Cardiac muscle cell (in vitro differentiated cells and primary cell): ENCODE results near the gene LYRM4. TPM values are rescaled to one million over a fixed set of nuclear protein-coding genes. Genes with fewer than 3 reads are reported as not detected.

ENCODE experiments used
- DNase-seq, 2 donors: peaks; one replicate each; pipeline versions ENCODE4 v3.0.0 to v3.0.0-alpha.2; 2010 to 2017; ENCODE audit warnings: low read depth in 1 of 2, low spot score in 1 of 2
- H3K27ac ChIP-seq: fragments of 200-600 bp; sonication (generic); 2 replicates; pipeline ENCODE4 v1.5.1; 2016
- H3K27me3 ChIP-seq: fragments of 200-600 bp; sonication (generic); 2 replicates; pipeline ENCODE4 v1.6.0; 2016; ENCODE audit warnings: control low read depth
- H3K36me3 ChIP-seq: fragments of 200-600 bp; sonication (generic); 2 replicates; pipeline ENCODE4 v1.5.1; 2016; ENCODE audit warnings: control low read depth
- H3K4me1 ChIP-seq: fragments of 200-600 bp; sonication (generic); 2 replicates; pipeline ENCODE4 v1.8.1; 2017; ENCODE audit warnings: low read depth, mild to moderate bottlenecking, mixed run types
- H3K4me3 ChIP-seq: fragments of 200-600 bp; sonication (generic); 2 replicates; pipeline ENCODE4 v1.5.1; 2016; ENCODE audit warnings: mild to moderate bottlenecking
- H3K9me3 ChIP-seq: fragments of 200-600 bp; sonication (generic); 2 replicates; pipeline ENCODE4 v1.5.1; 2017; ENCODE audit warnings: low read depth, mild to moderate bottlenecking, control low read depth
- CTCF ChIP-seq: IDR thresholded peaks from 2 replicates; pipeline ENCODE4 v1.5.1; 2012; ENCODE audit warnings: low read depth, mild to moderate bottlenecking, low read length
- polyA plus RNA-seq: library from polyadenylated mRNA; unstranded; fragments of >200 nt; fragmentation: Nextera tagmentation; extraction: Ambion mirVana; gene quantifications from 2 replicates; pipeline ENCODE4 v1.2.1, GENCODE V29; 2016
- total RNA-seq: library from RNA; depleted of rRNA; stranded (reverse); fragments of >200 nt; gene quantifications from 2 replicates; pipeline ENCODE4 v1.2.3, GENCODE V29; 2016

The LYRM4 gene
- total and polyA plus RNA-seq, 2 experiments from 2014 or later, result 24.2 to 38.3 TPM

GRCh38 chr6:5293692-5294091 lies 32.9 kb upstream of the LYRM4 start:
- Histone ChIP-seq H3K4me3 (no peak overlapping the region), H3K9me3 (no peaks in the 10 kb centered on the region), H3K27ac (no peak overlapping the region), H3K27me3 (no peaks in the 10 kb centered on the region), H3K36me3 (no peaks in the 10 kb centered on the region), H3K4me1 (peaks cover 24% of the 10 kb centered on the region)
- no peak for DNase-seq
- no peak for TF ChIP-seq CTCF

GRCh38 chr6:5292154-5292553 lies 31.4 kb upstream of the LYRM4 start:
- no peak overlapping the region for H3K4me3 ChIP-seq
- no peak for TF ChIP-seq CTCF
- no peaks in the 10 kb centered on the region for H3K9me3 ChIP-seq
- H3K4me1 ChIP-seq, result peaks cover 24% of the 10 kb centered on the region
- DNase-seq, result peak in 1 of 2 donors; percentile 37
- H3K36me3 ChIP-seq, result no peaks in the 10 kb centered on the region
- peak overlapping the region; percentile 64 for H3K27ac ChIP-seq
- no peaks in the 10 kb centered on the region for H3K27me3 ChIP-seq

- Histone ChIP-seq H3K27ac (no peak overlapping the region), H3K4me1 (peaks cover 28% of the 10 kb centered on the region), H3K9me3 (no peaks in the 10 kb centered on the region), H3K4me3 (no peak overlapping the region), H3K36me3 (no peaks in the 10 kb centered on the region), H3K27me3 (no peaks in the 10 kb centered on the region)
- no peak for DNase-seq
- TF ChIP-seq CTCF, result no peak
These were observed 29.8 kb upstream of the LYRM4 start for GRCh38 chr6:5290500-5290899.

DNA sequence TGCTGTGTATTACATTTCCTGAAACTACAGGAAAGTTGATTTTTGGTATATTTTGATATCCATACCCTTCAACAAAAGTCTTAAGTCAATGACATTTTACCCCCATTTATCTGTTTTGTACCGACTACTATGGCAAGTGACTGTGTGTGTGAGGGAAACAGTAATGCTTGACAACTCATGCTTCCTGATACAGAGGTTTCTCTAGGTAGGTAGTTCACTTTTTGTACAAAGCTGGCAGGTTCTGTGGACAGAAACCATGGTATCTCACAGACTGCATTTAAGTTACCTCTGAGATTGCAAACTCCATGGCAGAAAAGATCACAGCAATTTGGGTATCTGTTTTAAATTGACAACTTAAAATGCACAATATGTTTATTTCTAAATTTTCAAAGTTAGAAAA lies 29.3 kb upstream of the LYRM4 start:
- TF ChIP-seq CTCF, result no peak
- no peak overlapping the region for H3K27ac ChIP-seq
- no peak for DNase-seq
- H3K36me3 ChIP-seq, result no peaks in the 10 kb centered on the region
- H3K4me3 ChIP-seq, result no peak overlapping the region
- no peaks in the 10 kb centered on the region for H3K9me3 ChIP-seq
- peaks cover 32% of the 10 kb centered on the region for H3K4me1 ChIP-seq
- no peaks in the 10 kb centered on the region for H3K27me3 ChIP-seq

DNA sequence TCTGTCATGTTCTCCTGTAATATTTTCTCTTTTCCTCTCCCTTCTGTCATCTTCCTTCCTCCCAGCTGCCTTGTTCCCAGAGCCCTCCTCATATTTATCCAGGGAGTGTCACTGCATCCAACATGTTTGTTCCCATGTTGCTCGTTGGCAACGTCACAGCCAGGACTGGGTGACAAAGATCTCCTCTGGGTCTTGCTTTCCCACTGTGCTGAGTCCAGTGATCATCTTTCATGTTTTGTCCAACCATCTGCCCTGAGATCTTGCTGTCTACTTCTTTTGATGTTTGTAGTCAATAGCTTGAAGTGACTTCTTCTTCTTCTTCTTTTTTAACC lies 27.2 kb upstream of the LYRM4 start:
- H3K4me1 ChIP-seq, result peaks cover 21% of the 10 kb centered on the region
- H3K27ac ChIP-seq, result no peak overlapping the region
- H3K9me3 ChIP-seq, result no peaks in the 10 kb centered on the region
- no peak overlapping the region for H3K4me3 ChIP-seq
- H3K27me3 ChIP-seq, result no peaks in the 10 kb centered on the region
- no peaks in the 10 kb centered on the region for H3K36me3 ChIP-seq
- TF ChIP-seq CTCF, result no peak
- no peak for DNase-seq
